SK-N-SH (cell line): ENCODE measurements around the gene CLDN10. TPM values are rescaled to one million over a fixed set of nuclear protein-coding genes. Genes with fewer than 3 reads are reported as not detected.
A peak's percentile ranks its signal among the peaks of the same experiment; 100 is the strongest.

Experiments used
- CTCF ChIA-PET: fragments of 300-600, 350-600 bp; formaldehyde crosslinking; extraction: SDS; loops from one replicate; lab custom pipeline; 2021; lab: Yijun Ruan, JAX
- POLR2A ChIA-PET: fragments of 350-600 bp; sonication (Branson Sonifier 250); formaldehyde crosslinking; extraction: SDS; loops from one replicate; lab custom pipeline; 2020; ENCODE audit warnings: antibody characterized with exemption, inconsistent platforms; lab: Yijun Ruan, JAX
- DNase-seq: peaks from one replicate; pipeline ENCODE4 v3.0.0; 2012
- H2AFZ ChIP-seq: fragments of 200-600 bp; sonication (generic); 2 replicates; pipeline ENCODE4 v1.8.1; 2016; ENCODE audit warnings: antibody characterized with exemption, mild to moderate bottlenecking, low read depth
- H3F3A ChIP-seq: fragments of 200-600 bp; sonication (generic); replicated peaks from 2 replicates; pipeline ENCODE3; 2016; ENCODE audit warnings: antibody characterized with exemption, mild to moderate bottlenecking; ENCODE audit not compliant: insufficient read depth
- H3K27ac ChIP-seq, 2 experiments: fragments of 200-500 bp in 1 of 2; fragments of 200-600 bp in 1 of 2; sonication (Bioruptor generic) in 1 of 2; sonication (generic), shearing (Covaris generic) in 1 of 2; 2 replicates each; pipeline versions ENCODE4 v1.5.1 to v1.6.1; 2014 to 2016; ENCODE audit warnings: low read depth in 2 of 2, inconsistent platforms in 1 of 2, low read length in 1 of 2, mild to moderate bottlenecking in 1 of 2, mixed read lengths in 1 of 2
- H3K27me3 ChIP-seq: fragments of 200-600 bp; sonication (generic), shearing (Covaris generic); 2 replicates; pipeline ENCODE4 v1.6.1; 2016; ENCODE audit warnings: mixed run types; ENCODE audit not compliant: insufficient read depth
- H3K36me3 ChIP-seq, 2 experiments: fragments of 200-500 bp in 1 of 2; fragments of 200-600 bp in 1 of 2; sonication (Bioruptor generic) in 1 of 2; sonication (generic) in 1 of 2; replicated peaks in 1 of 2; 2 replicates each; pipeline versions ENCODE3 to v1.5.1; 2014 to 2016; ENCODE audit warnings: low read length in 1 of 2, mild to moderate bottlenecking in 1 of 2; ENCODE audit not compliant: insufficient read depth in 2 of 2, control insufficient read depth in 1 of 2
- H3K4me1 ChIP-seq, 2 experiments: fragments of 200-500 bp in 1 of 2; fragments of 200-600 bp in 1 of 2; sonication (Bioruptor generic) in 1 of 2; sonication (generic), shearing (Covaris generic) in 1 of 2; 2 replicates each; pipeline versions ENCODE4 v1.5.1 to v1.6.1; 2014 to 2016; ENCODE audit warnings: low read depth in 1 of 2, low read length in 1 of 2, mixed run types in 1 of 2; ENCODE audit not compliant: insufficient read depth in 2 of 2, control insufficient read depth in 1 of 2
- H3K4me2 ChIP-seq: fragments of 200-600 bp; sonication (generic), shearing (Covaris generic); 2 replicates; pipeline ENCODE4 v1.6.1; 2017; ENCODE audit warnings: mixed run types
- H3K4me3 ChIP-seq, 2 experiments: fragments of 200-500 bp in 1 of 2; fragments of 200-600 bp in 1 of 2; sonication (Bioruptor generic) in 1 of 2; sonication (generic), shearing (Covaris generic) in 1 of 2; 2 replicates each; pipeline versions ENCODE4 v1.5.1 to v1.8.1; 2014 to 2016; ENCODE audit warnings: low read depth in 2 of 2, inconsistent platforms in 1 of 2, low read length in 1 of 2, mild to moderate bottlenecking in 1 of 2, mixed read lengths in 1 of 2, moderate library complexity in 1 of 2
- H3K79me2 ChIP-seq: fragments of 200-600 bp; sonication (generic); 2 replicates; pipeline ENCODE4 v1.8.1; 2017; ENCODE audit warnings: mild to moderate bottlenecking; ENCODE audit not compliant: insufficient read depth
- H3K9ac ChIP-seq: fragments of 200-600 bp; sonication (generic); 2 replicates; pipeline ENCODE4 v1.6.1; 2017; ENCODE audit warnings: mixed run types
- H3K9me2 ChIP-seq: fragments of 200-600 bp; sonication (generic); 2 replicates; pipeline ENCODE4 v1.6.1; 2017; ENCODE audit warnings: mixed run types
- H3K9me3 ChIP-seq: fragments of 200-600 bp; sonication (generic); 2 replicates; pipeline ENCODE4 v1.6.1; 2017; ENCODE audit warnings: mixed run types, mild to moderate bottlenecking, moderate library complexity
- H4K20me1 ChIP-seq: fragments of 200-600 bp; sonication (generic); 2 replicates; pipeline ENCODE4 v1.6.1; 2017; ENCODE audit warnings: mild to moderate bottlenecking, mixed run types; ENCODE audit not compliant: insufficient read depth
- CHD2 ChIP-seq: fragments of 150-350 bp; IDR thresholded peaks from 2 replicates; pipeline ENCODE4 v1.6.1; 2018; ENCODE audit warnings: low read length; ENCODE audit not compliant: partially characterized antibody
- EP300 ChIP-seq, 2 experiments: IDR thresholded peaks; 2 replicates each; pipeline versions ENCODE4 v1.4.0 to v1.6.1; 2012; ENCODE audit warnings: borderline replicate concordance in 1 of 2, low read depth in 1 of 2, low read length in 1 of 2
- EZH2phosphoT487 ChIP-seq: fragments of 200-600 bp; sonication (generic); IDR thresholded peaks from 2 replicates; pipeline ENCODE4 v1.6.1; 2017; ENCODE audit warnings: low read depth, mixed run types, mild to moderate bottlenecking, antibody characterized with exemption, moderate library complexity, borderline replicate concordance
- FOSL2 ChIP-seq: IDR thresholded peaks from 2 replicates; pipeline ENCODE4 v1.4.0; 2012; ENCODE audit warnings: low read depth, mild to moderate bottlenecking, moderate library complexity, borderline replicate concordance
- FOXJ3 ChIP-seq: sonication (generic); formaldehyde crosslinking; IDR thresholded peaks from 2 replicates; pipeline ENCODE4 v1.5.1; 2020; ENCODE audit warnings: mild to moderate bottlenecking, missing genetic modification reagents
- FOXM1 ChIP-seq: IDR thresholded peaks from 2 replicates; pipeline ENCODE4 v1.4.0; 2012; ENCODE audit warnings: low read depth, mild to moderate bottlenecking
- GABPA ChIP-seq: IDR thresholded peaks from 2 replicates; pipeline ENCODE4 v1.4.0; 2012; ENCODE audit warnings: low read depth, mild to moderate bottlenecking
- GATA2 ChIP-seq: sonication (generic); formaldehyde crosslinking; IDR thresholded peaks from 2 replicates; pipeline ENCODE4 v1.5.0; 2020; ENCODE audit warnings: mild to moderate bottlenecking, missing genetic modification reagents
- JUND ChIP-seq: IDR thresholded peaks from 2 replicates; pipeline ENCODE4 v1.4.0; 2012
- MAX ChIP-seq: IDR thresholded peaks from 2 replicates; pipeline ENCODE4 v1.4.0; 2012; ENCODE audit warnings: low read depth
- MEF2A ChIP-seq: IDR thresholded peaks from 2 replicates; pipeline ENCODE4 v1.4.0; 2012; ENCODE audit warnings: low read depth, borderline replicate concordance
- POLR2AphosphoS5 ChIP-seq: IDR thresholded peaks from 2 replicates; pipeline ENCODE4 v1.6.1; 2012; ENCODE audit warnings: low read depth, low read length
- RCOR1 ChIP-seq: fragments of 150-350 bp; IDR thresholded peaks from 2 replicates; pipeline ENCODE4 v1.6.1; 2017; ENCODE audit warnings: antibody characterized with exemption, low read length
- RFX5 ChIP-seq: IDR thresholded peaks from 2 replicates; pipeline ENCODE4 v1.6.1; 2012; ENCODE audit warnings: mild to moderate bottlenecking, improper control_type of control experiment, low read length
- SIN3A ChIP-seq: IDR thresholded peaks from 2 replicates; pipeline ENCODE4 v1.6.1; 2012; ENCODE audit warnings: low read depth, mild to moderate bottlenecking, low read length, moderate library complexity, borderline replicate concordance
- SMC3 ChIP-seq: IDR thresholded peaks from 2 replicates; pipeline ENCODE4 v1.6.1; 2012; ENCODE audit warnings: low read depth, low read length, improper control_type of control experiment
- TAF1 ChIP-seq: IDR thresholded peaks from 2 replicates; pipeline ENCODE4 v1.6.1; 2012; ENCODE audit warnings: low read depth, mild to moderate bottlenecking, low read length, moderate library complexity, borderline replicate concordance
- TCF12 ChIP-seq: IDR thresholded peaks from 2 replicates; pipeline ENCODE4 v1.4.0; 2012
- TEAD4 ChIP-seq: IDR thresholded peaks from 2 replicates; pipeline ENCODE4 v1.4.0; 2012; ENCODE audit warnings: mild to moderate bottlenecking, borderline replicate concordance; ENCODE audit not compliant: insufficient read depth
- USF1 ChIP-seq: IDR thresholded peaks from 2 replicates; pipeline ENCODE4 v1.4.0; 2012; ENCODE audit warnings: low read depth, borderline replicate concordance
- YY1 ChIP-seq: IDR thresholded peaks from 2 replicates; pipeline ENCODE4 v1.4.0; 2012; ENCODE audit warnings: low read depth, mild to moderate bottlenecking
- WGBS: methylation state at CpG from one replicate; pipeline ENCODE4 v1.1.6; 2017; ENCODE audit warnings: low lambda C conversion rate; 5-methylcytosine and 5-hydroxymethylcytosine counted together
- polyA plus RNA-seq, 3 experiments: library from polyadenylated mRNA; depleted of rRNA; stranded (reverse); fragments of >200 nt; gene quantifications; 2 replicates each; pipeline ENCODE4 v1.2.3, GENCODE V29; 2012
- TF ChIP-seq, protein P1 (sequence below): fragments of 150-350 bp; IDR thresholded peaks from 2 replicates; pipeline ENCODE4 v1.6.1; 2017; ENCODE audit warnings: antibody characterized with exemption, low read length, low read depth, borderline replicate concordance

Gene CLDN10
- polyA plus RNA-seq, 1 of the 3 experiments (the other 2 are of a cell fraction): 0.05 TPM

DNA sequence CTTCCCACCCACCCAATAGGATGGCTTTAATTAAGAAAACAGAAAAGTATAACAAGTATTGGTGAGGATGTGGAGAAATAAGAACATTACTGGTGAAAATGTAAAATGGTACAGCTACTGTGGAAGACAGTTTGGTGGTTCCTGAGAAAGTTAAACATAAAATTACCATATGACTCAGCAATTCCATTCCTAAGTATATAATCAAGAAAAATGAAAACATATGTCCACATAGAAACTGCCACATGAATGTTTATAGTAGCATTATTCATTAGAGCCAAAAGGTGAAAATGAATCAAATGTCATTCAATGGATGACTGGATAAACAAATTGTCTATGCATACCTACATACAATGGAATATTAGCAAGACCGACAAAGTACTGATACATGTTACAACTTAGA lies 75.1 kb downstream of the CLDN10 start:
- CTCF ChIA-PET: interaction anchor here (1.3 kb wide), 1 partner anchor 207 kb away, joined by 9 read pairs; no protein-coding TSS in a partner anchor
- H3K9me3 ChIP-seq: no peaks in the 10 kb centered on the region
- no peaks in the 10 kb centered on the region for H4K20me1 ChIP-seq
- H3F3A ChIP-seq: peaks cover 7% of the 10 kb centered on the region
- WGBS: 100% methylated on average over 1 of the region's 1 CpG
- no peak overlapping the region for H3K4me2 ChIP-seq
- H3K4me1 ChIP-seq: no peaks in the 10 kb centered on the region
- H3K36me3 ChIP-seq: peaks cover 68 to 70% of the 10 kb centered on the region in 2 experiments
- H3K9me2 ChIP-seq: no peaks in the 10 kb centered on the region
- H3K79me2 ChIP-seq: no peaks in the 10 kb centered on the region
- no peaks in the 10 kb centered on the region for H3K27me3 ChIP-seq
- no peak overlapping the region for H3K9ac ChIP-seq
- no peak overlapping the region for H2AFZ ChIP-seq
- H3K4me3 ChIP-seq: no peak overlapping the region
- TF ChIP-seq MAX: no peak
- TF ChIP-seq FOXJ3 (CRISPR knock-in tag): no peak
- TF ChIP-seq FOSL2: peak; percentile 6; the same call in 1 of the 2 replicates
- no peak for TF ChIP-seq RCOR1
- TF ChIP-seq TEAD4: no peak
- no peak for TF ChIP-seq EP300 (IDR thresholded peaks at IDR 0.05; ENCODE audit: borderline replicate concordance in 1 of 2, low read depth in 1 of 2, low read length in 1 of 2)
- TF ChIP-seq TCF12: peak; percentile 38
- TF ChIP-seq TAF1: no peak
- H3K27ac ChIP-seq: peak overlapping the region in 1 of 2 experiments; percentile 12; a peak in 1 of 4 replicates
- POLR2A ChIA-PET: no interaction called here
- no peak for DNase-seq

DNA sequence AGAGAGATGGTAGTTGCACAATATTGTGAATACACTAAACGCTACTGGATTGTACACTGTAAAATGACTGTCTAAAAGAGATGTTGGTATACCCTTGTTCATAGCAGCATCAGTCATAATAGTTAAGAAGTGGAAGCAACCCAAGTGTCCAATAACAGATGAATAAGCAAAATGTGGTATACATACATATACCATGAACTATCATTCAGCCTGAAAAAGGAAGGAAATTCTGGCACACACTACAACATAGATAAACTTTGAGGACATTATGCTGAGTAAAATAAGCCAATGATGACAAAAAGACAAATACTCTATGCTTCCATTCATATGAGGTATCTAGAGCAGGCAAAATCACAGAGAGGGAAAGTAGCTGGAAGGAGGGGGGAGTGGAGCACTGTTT lies 76.0 kb downstream of the CLDN10 start:
- Histone ChIP-seq H3K9ac (no peak overlapping the region), H3K36me3 (peaks cover 67 to 71% of the 10 kb centered on the region in 2 experiments), H3F3A (peaks cover 7% of the 10 kb centered on the region), H3K9me2 (no peaks in the 10 kb centered on the region), H3K4me3 (no peak overlapping the region), H2AFZ (no peak overlapping the region)
- DNase-seq: no peak
- TF ChIP-seq TCF12: no peak
- TF ChIP-seq EZH2phosphoT487: no peak
- TF ChIP-seq GABPA: no peak
- no peak for TF ChIP-seq CHD2
- no peak for TF ChIP-seq USF1
- TF ChIP-seq SMC3: no peak
- no peak for TF ChIP-seq TEAD4
- TF ChIP-seq GATA2 (CRISPR knock-in tag): no peak
- no peak for TF ChIP-seq SIN3A
- TF ChIP-seq JUND: no peak
- TF ChIP-seq YY1: no peak
- no peak for TF ChIP-seq FOXM1
- TF ChIP-seq POLR2AphosphoS5: no peak
- TF ChIP-seq, protein P1, sequence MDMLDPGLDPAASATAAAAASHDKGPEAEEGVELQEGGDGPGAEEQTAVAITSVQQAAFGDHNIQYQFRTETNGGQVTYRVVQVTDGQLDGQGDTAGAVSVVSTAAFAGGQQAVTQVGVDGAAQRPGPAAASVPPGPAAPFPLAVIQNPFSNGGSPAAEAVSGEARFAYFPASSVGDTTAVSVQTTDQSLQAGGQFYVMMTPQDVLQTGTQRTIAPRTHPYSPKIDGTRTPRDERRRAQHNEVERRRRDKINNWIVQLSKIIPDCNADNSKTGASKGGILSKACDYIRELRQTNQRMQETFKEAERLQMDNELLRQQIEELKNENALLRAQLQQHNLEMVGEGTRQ: no peak
- TF ChIP-seq MEF2A: no peak
- TF ChIP-seq RFX5: no peak
- TF ChIP-seq, all 33 proteins: peak for 0
- H3K4me1 ChIP-seq: no peaks in the 10 kb centered on the region
- H3K27ac ChIP-seq: no peak overlapping the region
- H3K27me3 ChIP-seq: no peaks in the 10 kb centered on the region
- H3K9me3 ChIP-seq: no peaks in the 10 kb centered on the region
- whole genome bisulfite sequencing: 100% methylated on average over 1 of the region's 1 CpG
- ChIA-PET POLR2A (no interaction called here), CTCF (no interaction called here)
- no peak overlapping the region for H3K4me2 ChIP-seq
- H4K20me1 ChIP-seq: no peaks in the 10 kb centered on the region
- no peaks in the 10 kb centered on the region for H3K79me2 ChIP-seq
